A549 (cell line): ENCODE measurements around the gene BSPRY. TPM values are rescaled to one million over a fixed set of nuclear protein-coding genes. Genes with fewer than 3 reads are reported as not detected.
"Not testable (repeated sequence)": the region's sequence is repeated elsewhere in the genome, so short reads cannot be mapped to it uniquely, and the experiment has no call there.

Experiments
- ATAC-seq, 2 experiments: fragments of 200-7000 bp in 1 of 2; fragments of >200 bp in 1 of 2; cut with Nextera tagmentation in 1 of 2; cut with Tn5 transposase in 1 of 2; 3 replicates each; pipeline versions ENCODE4 v1.8.0 to v1.9.1; 2018 to 2020; ENCODE audit warnings: mild to moderate bottlenecking in 1 of 2, moderate library complexity in 1 of 2
- CTCF ChIA-PET: fragments of 300-600 bp; sonication (Branson Sonifier 250); formaldehyde crosslinking; extraction: SDS; loops from one replicate; lab custom pipeline; 2021; ENCODE audit warnings: antibody characterized with exemption, inconsistent platforms; lab: Yijun Ruan, JAX
- POLR2A ChIA-PET: fragments of 350-600 bp; formaldehyde crosslinking; extraction: SDS; loops from one replicate; lab custom pipeline; 2021; ENCODE audit warnings: antibody characterized with exemption, inconsistent platforms; lab: Yijun Ruan, JAX
- DNase-seq, 2 experiments: peaks; one replicate each; pipeline versions ENCODE4 v3.0.0 to v3.0.0-alpha.2; 2011 to 2016; ENCODE audit warnings: low read depth in 1 of 2, low spot score in 1 of 2
- FAIRE-seq: peaks from 2 replicates; lab custom pipeline; 2011; peaks lifted over from hg19 to GRCh38; lab: Jason Lieb, UNC
- H3K27ac ChIP-seq, 2 experiments: fragments of >200 bp; sonication (Bioruptor Twin); formaldehyde crosslinking; 3 replicates each; pipeline ENCODE4 v1.5.1; 2016 to 2017
- H3K4me1 ChIP-seq: fragments of >200 bp; sonication (Bioruptor Twin); formaldehyde crosslinking; 3 replicates; pipeline ENCODE4 v1.6.1; 2016
- H3K4me2 ChIP-seq: fragments of >200 bp; sonication (Bioruptor Twin); formaldehyde crosslinking; 3 replicates; pipeline ENCODE4 v1.6.1; 2016
- H3K4me3 ChIP-seq: fragments of >200 bp; sonication (Bioruptor Twin); formaldehyde crosslinking; 3 replicates; pipeline ENCODE4 v1.5.1; 2016
- H3K9me3 ChIP-seq: fragments of >200 bp; sonication (Bioruptor Twin); formaldehyde crosslinking; 3 replicates; pipeline ENCODE4 v1.6.1; 2016
- CBX8 ChIP-seq: fragments of 200-600 bp; sonication (generic); IDR thresholded peaks from 2 replicates; pipeline ENCODE4 v1.6.1; 2016
- CHD4 ChIP-seq: fragments of 200-600 bp; sonication (generic); IDR thresholded peaks from 2 replicates; pipeline ENCODE4 v1.6.1; 2016; ENCODE audit warnings: antibody characterized with exemption, mild to moderate bottlenecking, borderline replicate concordance
- CTCF ChIP-seq: fragments of >200 bp; sonication (Bioruptor Twin); formaldehyde crosslinking; IDR thresholded peaks from 3 replicates; pipeline ENCODE4 v1.5.1; 2016
- HEYL ChIP-seq: fragments of 250-450 bp; sonication (Bioruptor Pico); IDR thresholded peaks from 2 replicates; pipeline ENCODE4 v1.8.0; 2021; ENCODE audit warnings: mild to moderate bottlenecking, moderate library complexity
- HOXB5 ChIP-seq: fragments of 250-450 bp; sonication (Bioruptor Pico); IDR thresholded peaks from 2 replicates; pipeline ENCODE4 v1.5.0; 2020; ENCODE audit warnings: mild to moderate bottlenecking, moderate library complexity
- KDM5A ChIP-seq: fragments of 200-600 bp; sonication (generic); IDR thresholded peaks from 2 replicates; pipeline ENCODE4 v1.6.1; 2016; ENCODE audit warnings: antibody characterized with exemption, mild to moderate bottlenecking
- NFE2L2 ChIP-seq: fragments of 150-350 bp; conservative IDR thresholded peaks from 2 replicates; pipeline ENCODE4 v1.6.1; 2014; ENCODE audit warnings: low read length
- RAD21 ChIP-seq, 2 experiments: fragments of >200 bp in 1 of 2; sonication (Bioruptor Twin) in 1 of 2; formaldehyde crosslinking in 1 of 2; IDR thresholded peaks in 1 of 2; conservative IDR thresholded peaks in 1 of 2; 2 replicates in 1 of 2; 3 replicates in 1 of 2; pipeline ENCODE4 v1.6.1; 2012 to 2018; ENCODE audit warnings: inconsistent platforms in 1 of 2
- REST ChIP-seq: fragments of 200-600 bp; sonication (generic); IDR thresholded peaks from 2 replicates; pipeline ENCODE4 v1.6.1; 2016; ENCODE audit warnings: antibody characterized with exemption, mild to moderate bottlenecking, moderate library complexity
- SMC3 ChIP-seq: fragments of >200 bp; sonication (Bioruptor Twin); formaldehyde crosslinking; IDR thresholded peaks from 3 replicates; pipeline ENCODE4 v1.6.1; 2018; ENCODE audit warnings: inconsistent platforms
- ZC3H11A ChIP-seq: fragments of 450-650 bp; IDR thresholded peaks from 2 replicates; pipeline ENCODE4 v1.6.1; 2014; ENCODE audit warnings: antibody characterized with exemption, mild to moderate bottlenecking
- ZNF302 ChIP-seq: fragments of 250-450 bp; sonication (Bioruptor Pico); IDR thresholded peaks from 2 replicates; pipeline ENCODE4 v1.9.0; 2021; ENCODE audit warnings: inconsistent platforms, mild to moderate bottlenecking, moderate library complexity
- WGBS: methylation state at CpG from one replicate; pipeline ENCODE4 v1.1.6; 2017; ENCODE audit errors: missing lambda C conversion rate; 5-methylcytosine and 5-hydroxymethylcytosine counted together
- polyA plus RNA-seq, 4 experiments: library from polyadenylated mRNA; depleted of rRNA in 3 of 4; stranded (reverse); fragments of >200 nt; fragmentation: RNase III in 1 of 4; extraction: RNeasy Plus Mini Kit Qiagen cat#74134 plus additional on column Dnase treatment in 1 of 4; gene quantifications; 2 replicates in 3 of 4; 3 replicates in 1 of 4; pipeline ENCODE4 v1.2.3, GENCODE V29; 2011 to 2017

The BSPRY gene
- polyA plus RNA-seq, 2 of the 4 experiments (the other 2 are of a cell fraction): 0.05 to 0.06 TPM

- no peak overlapping the region for H3K4me3 ChIP-seq
- WGBS: 29% methylated on average over 2 of the region's 2 CpGs
- DNase-seq (no peak), ATAC-seq (no peak), FAIRE-seq (no peak)
- no peak overlapping the region for H3K4me2 ChIP-seq
- H3K27ac ChIP-seq: no peak overlapping the region
- H3K9me3 ChIP-seq: no peaks in the 10 kb centered on the region
- TF ChIP-seq NFE2L2 (no peak), REST (no peak), ZC3H11A (no peak)
- TF ChIP-seq, all 56 proteins: peak for 0
- H3K4me1 ChIP-seq: peaks cover 10% of the 10 kb centered on the region; the same call in 1 of the 3 replicates
- ChIA-PET POLR2A (no interaction called here), CTCF (interaction anchor here (0.6 to 7.3 kb wide), 12 partner anchors 15 to 255 kb away, joined by 3 to 56 read pairs (median 4); partner anchors contain the start of genes BSPRY and HDHD3)
These were observed 54.3 kb downstream of the BSPRY start for GRCh38 chr9:113403646-113404045.

GRCh38 chr9:113406353-113406752 is 57.0 kb downstream of the BSPRY start:
- ATAC-seq, H3K9me3 ChIP-seq, H3K4me2 ChIP-seq, DNase-seq, H3K27ac ChIP-seq, H3K4me3 ChIP-seq, H3K4me1 ChIP-seq, FAIRE-seq: not testable (repeated sequence)
- CTCF ChIA-PET: interaction anchor here (0.8 to 2.6 kb wide), 19 partner anchors 15 to 252 kb away, joined by 3 to 12 read pairs (median 5); partner anchors contain the start of genes CDC26, PRPF4 and WDR31
- POLR2A ChIA-PET: interaction anchor here (1.3 kb wide), 1 partner anchor 131 kb away, joined by 3 read pairs; the partner anchor contains the start of genes CDC26 and PRPF4
- WGBS: 91% methylated on average over 9 of the region's 9 CpGs

- TF ChIP-seq SMC3 (peak; percentile 71), RAD21 (conservative IDR thresholded peaks at IDR 0.05 in 1 of 2, IDR thresholded peaks at IDR 0.05 in 1 of 2) (peak; percentile 68 to 75), CTCF (peak; percentile 68)
- not testable (repeated sequence) for H3K4me1 ChIP-seq, H3K4me2 ChIP-seq, H3K27ac ChIP-seq, H3K9me3 ChIP-seq, FAIRE-seq, H3K4me3 ChIP-seq
- peak; percentile 52 to 62; a peak in 5 of 6 replicates for ATAC-seq
- ChIA-PET CTCF (interaction anchor here (0.6 to 4.1 kb wide), 27 partner anchors 9 to 1799 kb away, joined by 3 to 28 read pairs (median 4); partner anchors contain the start of genes CDC26, PRPF4 and WDR31), POLR2A (interaction anchor here (1.3 kb wide), 1 partner anchor 132 kb away, joined by 3 read pairs; the partner anchor contains the start of genes CDC26 and PRPF4)
- peak; percentile 58 to 80 for DNase-seq
- WGBS: 47% methylated on average over 7 of the region's 7 CpGs
These were observed 57.7 kb downstream of the BSPRY start for GRCh38 chr9:113406873-113407511.

GRCh38 chr9:113409481-113409880 is 60.1 kb downstream of the BSPRY start:
- Histone ChIP-seq H3K9me3 (no peaks in the 10 kb centered on the region), H3K4me1 (peaks cover 8% of the 10 kb centered on the region; the same call in 1 of the 3 replicates), H3K4me3 (peak overlapping the region; percentile 70), H3K27ac (peak overlapping the region; percentile 95 to 98), H3K4me2 (peak overlapping the region; percentile 78)
- DNase-seq: no peak
- WGBS: 20% methylated on average over 10 of the region's 10 CpGs
- TF ChIP-seq ZNF302 (CRISPR knock-in tag): no peak
- TF ChIP-seq HOXB5 (CRISPR knock-in tag): no peak
- no peak for TF ChIP-seq HEYL (CRISPR knock-in tag)
- TF ChIP-seq CBX8: no peak
- no peak for TF ChIP-seq CHD4
- TF ChIP-seq KDM5A: no peak
- FAIRE-seq: no peak
- ATAC-seq: no peak
- ChIA-PET POLR2A (interaction anchor here (0.8 to 2.1 kb wide), 10 partner anchors 8 to 246 kb away, joined by 3 to 22 read pairs (median 8); partner anchors contain the start of genes ALAD, CDC26, FKBP15 and HDHD3), CTCF (interaction anchor here (0.6 to 4.1 kb wide), 17 partner anchors 9 to 248 kb away, joined by 3 to 28 read pairs (median 4); partner anchors contain the start of genes ALAD, CDC26, HDHD3 and PRPF4)
